Upper lobe of left lung (tissue), 6 donors: ENCODE results near the gene OFD1. TPM values are rescaled to one million over a fixed set of nuclear protein-coding genes. Genes with fewer than 3 reads are reported as not detected.
"Not testable (repeated sequence)": the region's sequence is repeated elsewhere in the genome, so short reads cannot be mapped to it uniquely, and the experiment has no call there.

Experiments
- ATAC-seq, 2 donors: fragments of 200-7000 bp; cut with Tn5 transposase; one replicate each; pipeline ENCODE4 v1.9.1; 2022; ENCODE audit warnings: mild to moderate bottlenecking in 2 of 2, moderate library complexity in 2 of 2; ENCODE audit not compliant: low FRiP score in 2 of 2
- DNase-seq, 2 donors: peaks; one replicate each; pipeline ENCODE4 v3.0.0-alpha.2; 2019 to 2020
- H3K27ac ChIP-seq, 4 donors: fragments of 200-600 bp; sonication (generic); one replicate each; pipeline ENCODE4 v1.5.1; 2016 to 2019
- H3K27me3 ChIP-seq, 4 donors: fragments of 200-600 bp; sonication (generic); one replicate each; pipeline ENCODE4 v1.5.1; 2017 to 2019
- H3K36me3 ChIP-seq, 4 donors: fragments of 200-600 bp; sonication (generic); one replicate each; pipeline ENCODE4 v1.5.1; 2016 to 2019
- H3K4me1 ChIP-seq, 4 donors: fragments of 200-600 bp; sonication (generic); one replicate each; pipeline ENCODE4 v1.5.1; 2018 to 2019
- H3K4me3 ChIP-seq, 4 donors: fragments of 200-600 bp; sonication (generic); one replicate each; pipeline ENCODE4 v1.5.1; 2017 to 2019; ENCODE audit warnings: mild to moderate bottlenecking in 2 of 4, moderate library complexity in 1 of 4
- H3K9me3 ChIP-seq, 4 donors: fragments of 200-600 bp; sonication (generic); one replicate each; pipeline ENCODE4 v1.5.1; 2018 to 2019
- EP300 ChIP-seq, 4 donors: sonication (generic); formaldehyde crosslinking; IDR thresholded peaks; one replicate each; pipeline ENCODE4 v1.5.1; 2017; ENCODE audit warnings: antibody characterized with exemption in 4 of 4, control low read depth in 2 of 4
- POLR2A ChIP-seq, 4 donors: fragments of 450-650 bp; IDR thresholded peaks; one replicate each; pipeline ENCODE4 v1.5.1; 2016 to 2017; ENCODE audit warnings: antibody characterized with exemption in 4 of 4, mild to moderate bottlenecking in 2 of 4
- POLR2AphosphoS5 ChIP-seq, 2 donors: sonication (generic); formaldehyde crosslinking; IDR thresholded peaks; one replicate each; pipeline ENCODE4 v1.5.1; 2017; ENCODE audit warnings: antibody characterized with exemption in 2 of 2
- WGBS, 2 donors: methylation state at CpG; one replicate each; pipeline ENCODE4 v1.1.5; 2017 to 2018; 5-methylcytosine and 5-hydroxymethylcytosine counted together
- total RNA-seq, 6 donors: library from RNA; depleted of rRNA in 4 of 6; stranded (reverse); fragments of >200 nt in 4 of 6; gene quantifications; one replicate each; pipeline versions ENCODE4 v1.1.0 to v1.2.1, GENCODE V29; 2016 to 2021
- TF ChIP-seq, protein P1 (sequence below), 6 experiments: fragments of 450-650 bp in 4 of 6; fragments of 200-600 bp in 2 of 6; sonication (generic) in 2 of 6; IDR thresholded peaks; one replicate each; pipeline ENCODE4 v1.5.1; 2016 to 2019; ENCODE audit warnings: antibody characterized with exemption in 6 of 6
- donor health status: DM: no; HTN: no; CAD: no; lungs with moderate emphysema.
- donor health status: DM: no; HTN: yes; CAD: no; lungs with severe emphysema.

OFD1 gene
- total RNA-seq, 6 donors from 2014 or later, result 19.2 to 98.5 (median 37.0) TPM

GRCh38 chrX:13719192-13719856, 15.2 kb upstream of the OFD1 start:
- no peaks in the 10 kb centered on the region for H3K9me3 ChIP-seq
- no peaks in the 10 kb centered on the region for H3K27me3 ChIP-seq
- no peak for DNase-seq
- H3K36me3 ChIP-seq, result peaks cover 0 to 43% (median 2%) of the 10 kb centered on the region in 4 donors
- WGBS, 2 donors, result 81 to 100% methylated on average over 3 of the region's 3 CpGs
- no peak overlapping the region for H3K27ac ChIP-seq
- ATAC-seq, result peak in 1 of 2 donors; percentile 28
- no peak for TF ChIP-seq EP300 (IDR thresholded peaks at IDR 0.05)
- no peak for TF ChIP-seq POLR2AphosphoS5 (IDR thresholded peaks at IDR 0.05)
- TF ChIP-seq, protein P1, sequence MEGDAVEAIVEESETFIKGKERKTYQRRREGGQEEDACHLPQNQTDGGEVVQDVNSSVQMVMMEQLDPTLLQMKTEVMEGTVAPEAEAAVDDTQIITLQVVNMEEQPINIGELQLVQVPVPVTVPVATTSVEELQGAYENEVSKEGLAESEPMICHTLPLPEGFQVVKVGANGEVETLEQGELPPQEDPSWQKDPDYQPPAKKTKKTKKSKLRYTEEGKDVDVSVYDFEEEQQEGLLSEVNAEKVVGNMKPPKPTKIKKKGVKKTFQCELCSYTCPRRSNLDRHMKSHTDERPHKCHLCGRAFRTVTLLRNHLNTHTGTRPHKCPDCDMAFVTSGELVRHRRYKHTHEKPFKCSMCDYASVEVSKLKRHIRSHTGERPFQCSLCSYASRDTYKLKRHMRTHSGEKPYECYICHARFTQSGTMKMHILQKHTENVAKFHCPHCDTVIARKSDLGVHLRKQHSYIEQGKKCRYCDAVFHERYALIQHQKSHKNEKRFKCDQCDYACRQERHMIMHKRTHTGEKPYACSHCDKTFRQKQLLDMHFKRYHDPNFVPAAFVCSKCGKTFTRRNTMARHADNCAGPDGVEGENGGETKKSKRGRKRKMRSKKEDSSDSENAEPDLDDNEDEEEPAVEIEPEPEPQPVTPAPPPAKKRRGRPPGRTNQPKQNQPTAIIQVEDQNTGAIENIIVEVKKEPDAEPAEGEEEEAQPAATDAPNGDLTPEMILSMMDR (IDR thresholded peaks at IDR 0.05), result no peak
- no peak for TF ChIP-seq POLR2A (IDR thresholded peaks at IDR 0.05)
- no peak overlapping the region for H3K4me3 ChIP-seq
- H3K4me1 ChIP-seq, result peaks cover 0 to 9% (median 0%) of the 10 kb centered on the region in 4 donors

- ATAC-seq (no peak), DNase-seq (no peak)
- H3K36me3 ChIP-seq, result peaks cover 0 to 26% (median 2%) of the 10 kb centered on the region in 4 donors
- TF ChIP-seq, protein P1 (IDR thresholded peaks at IDR 0.05), result no peak
- H3K9me3 ChIP-seq, result no peaks in the 10 kb centered on the region
- H3K27ac ChIP-seq, result peak overlapping the region in 1 of 4 donors; percentile 14
- no peak overlapping the region for H3K4me3 ChIP-seq
- WGBS, 2 donors, result 83 to 96% methylated on average over 4 of the region's 4 CpGs
- H3K27me3 ChIP-seq, result no peaks in the 10 kb centered on the region
- peaks cover 0 to 9% (median 0%) of the 10 kb centered on the region in 4 donors for H3K4me1 ChIP-seq
Measured at GRCh38 chrX:13721371-13721770, 13.2 kb upstream of the OFD1 start.

DNA sequence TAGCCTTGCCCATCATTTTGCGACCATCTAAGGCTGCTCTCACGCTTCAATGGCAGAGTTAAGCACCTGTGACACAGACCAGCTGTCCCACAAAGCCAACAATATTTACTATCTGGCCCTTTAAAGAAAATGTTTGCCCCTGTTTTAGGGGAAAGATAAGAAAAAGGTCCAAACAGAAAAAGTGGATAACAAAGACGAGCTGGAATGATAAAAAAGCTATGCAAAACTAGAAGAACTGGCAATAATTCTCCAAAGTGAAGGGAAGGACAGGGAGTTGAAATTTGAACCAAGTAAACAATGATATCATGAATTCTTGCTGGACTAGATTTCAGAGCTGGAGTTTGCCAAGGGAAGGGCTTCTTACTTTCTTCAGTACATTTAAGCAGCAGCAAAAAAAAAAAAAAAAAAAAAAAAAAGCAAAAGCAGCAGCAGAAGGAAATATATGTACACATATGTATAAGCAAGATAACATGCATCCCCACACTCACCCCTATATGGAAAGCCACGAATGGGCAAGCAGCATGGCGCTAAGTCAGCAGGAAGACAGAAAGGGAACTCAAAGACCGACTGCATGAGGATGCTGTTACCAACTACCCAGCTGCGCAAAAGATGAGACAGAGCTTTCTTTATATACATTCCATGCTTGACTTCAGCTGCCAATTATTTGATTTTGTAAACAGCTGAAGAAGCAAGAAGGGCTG, 12.6 kb upstream of the OFD1 start:
- peaks cover 0 to 24% (median 2%) of the 10 kb centered on the region in 4 donors for H3K36me3 ChIP-seq
- no peaks in the 10 kb centered on the region for H3K9me3 ChIP-seq
- peaks cover 0 to 9% (median 0%) of the 10 kb centered on the region in 4 donors for H3K4me1 ChIP-seq
- TF ChIP-seq, protein P1 (IDR thresholded peaks at IDR 0.05), result no peak
- TF ChIP-seq POLR2AphosphoS5 (IDR thresholded peaks at IDR 0.05) (no peak), POLR2A (IDR thresholded peaks at IDR 0.05) (no peak), EP300 (IDR thresholded peaks at IDR 0.05) (no peak)
- peak overlapping the region in 1 of 4 donors; percentile 14 for H3K27ac ChIP-seq
- no peaks in the 10 kb centered on the region for H3K27me3 ChIP-seq
- DNase-seq (no peak), ATAC-seq (peak in 1 of 2 donors; percentile 65)
- H3K4me3 ChIP-seq, result no peak overlapping the region
- WGBS, 2 donors, result 58 to 71% methylated on average over 7 of the region's 7 CpGs

DNA sequence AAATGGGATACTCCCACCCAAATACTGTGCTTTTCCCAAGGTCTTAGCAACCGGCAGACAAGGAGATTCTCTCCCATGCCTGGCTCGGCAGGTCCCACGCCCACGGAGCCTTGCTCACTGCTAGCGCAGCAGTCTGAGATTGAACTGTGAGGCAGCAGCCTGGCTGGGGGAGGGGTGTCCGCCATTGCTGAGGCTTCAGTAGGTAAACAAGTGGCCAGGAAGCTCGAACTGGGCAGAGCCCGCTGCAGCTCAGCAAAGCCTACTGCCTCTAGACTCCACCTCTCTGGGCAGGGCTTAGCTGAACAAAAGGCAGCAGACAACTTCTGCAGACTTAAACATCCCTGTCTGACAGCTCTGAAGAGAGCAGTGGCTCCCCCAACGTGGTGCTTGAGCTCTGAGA, 9.7 kb upstream of the OFD1 start:
- DNase-seq, H3K9me3 ChIP-seq, H3K27me3 ChIP-seq, H3K27ac ChIP-seq, H3K4me1 ChIP-seq, H3K36me3 ChIP-seq, ATAC-seq, H3K4me3 ChIP-seq: not testable (repeated sequence)
- 77% methylated on average over 8 of the region's 9 CpGs; no CpG with 5 or more reads in 1 of the 2 donors for whole genome bisulfite sequencing, 2 donors

GRCh38 chrX:13726583-13726982, 8.0 kb upstream of the OFD1 start:
- not testable (repeated sequence) for H3K4me3 ChIP-seq, H3K27me3 ChIP-seq, H3K36me3 ChIP-seq, H3K9me3 ChIP-seq, H3K27ac ChIP-seq, ATAC-seq, DNase-seq, H3K4me1 ChIP-seq
- WGBS, 2 donors, result 84 to 90% methylated on average over 2 of the region's 2 CpGs

DNA sequence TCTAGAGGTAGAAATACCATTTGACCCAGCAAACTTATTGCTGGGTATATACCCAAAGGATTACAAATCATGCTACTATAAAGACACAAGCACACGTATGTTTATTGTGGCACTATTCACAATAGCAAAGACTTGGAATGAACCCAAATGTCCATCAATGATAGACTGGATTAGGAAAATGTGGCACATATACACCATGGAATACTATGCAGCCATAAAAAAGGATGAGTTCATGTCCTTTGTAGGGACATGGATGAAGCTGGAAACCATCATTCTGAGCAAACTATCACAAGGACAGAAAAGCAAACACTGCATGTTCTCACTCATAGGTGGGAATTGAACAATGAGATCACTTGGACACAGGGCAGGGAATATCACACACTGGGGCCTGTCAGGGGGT, 4.0 kb upstream of the OFD1 start:
- 89 to 100% methylated on average over 1 of the region's 1 CpG for WGBS, 2 donors

More for the DNA sequence above, 4.0 kb upstream of the OFD1 start:
- not testable (repeated sequence) for H3K27ac ChIP-seq, ATAC-seq, H3K27me3 ChIP-seq, H3K4me3 ChIP-seq, H3K36me3 ChIP-seq, H3K9me3 ChIP-seq, DNase-seq
- peaks cover 0 to 17% (median 2%) of the 10 kb centered on the region in 4 donors for H3K4me1 ChIP-seq
